ENCODE results near the gene SPPL3. TPM values are rescaled to one million over a fixed set of nuclear protein-coding genes. Genes with fewer than 3 reads are reported as not detected.

Gene SPPL3
- total and polyA plus RNA-seq, 10 donors = 9.0 to 76.9 (median 44.0) TPM

DNA sequence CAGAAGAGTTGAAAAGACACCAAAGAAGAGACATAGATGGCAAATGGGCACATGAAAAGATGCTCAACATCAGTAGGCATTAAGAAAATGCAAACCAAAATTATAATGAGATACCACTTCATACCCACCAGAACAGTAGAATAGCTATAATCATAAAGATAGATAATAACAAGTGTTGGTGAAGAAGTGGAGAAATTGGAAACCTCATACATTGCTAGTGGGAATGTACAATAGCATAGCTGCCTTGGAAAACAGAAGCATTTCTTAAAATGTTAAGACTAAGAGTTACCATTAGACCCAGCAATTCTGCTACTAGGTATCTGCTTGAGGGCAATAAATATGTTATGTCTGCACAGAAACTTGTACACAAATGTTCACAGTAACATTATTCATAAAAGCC is 99.7 kb downstream of the SPPL3 start:
- DNase-seq = no peak
- TF ChIP-seq POLR2A (IDR thresholded peaks at IDR 0.05) = no peak
- TF ChIP-seq, protein P1, sequence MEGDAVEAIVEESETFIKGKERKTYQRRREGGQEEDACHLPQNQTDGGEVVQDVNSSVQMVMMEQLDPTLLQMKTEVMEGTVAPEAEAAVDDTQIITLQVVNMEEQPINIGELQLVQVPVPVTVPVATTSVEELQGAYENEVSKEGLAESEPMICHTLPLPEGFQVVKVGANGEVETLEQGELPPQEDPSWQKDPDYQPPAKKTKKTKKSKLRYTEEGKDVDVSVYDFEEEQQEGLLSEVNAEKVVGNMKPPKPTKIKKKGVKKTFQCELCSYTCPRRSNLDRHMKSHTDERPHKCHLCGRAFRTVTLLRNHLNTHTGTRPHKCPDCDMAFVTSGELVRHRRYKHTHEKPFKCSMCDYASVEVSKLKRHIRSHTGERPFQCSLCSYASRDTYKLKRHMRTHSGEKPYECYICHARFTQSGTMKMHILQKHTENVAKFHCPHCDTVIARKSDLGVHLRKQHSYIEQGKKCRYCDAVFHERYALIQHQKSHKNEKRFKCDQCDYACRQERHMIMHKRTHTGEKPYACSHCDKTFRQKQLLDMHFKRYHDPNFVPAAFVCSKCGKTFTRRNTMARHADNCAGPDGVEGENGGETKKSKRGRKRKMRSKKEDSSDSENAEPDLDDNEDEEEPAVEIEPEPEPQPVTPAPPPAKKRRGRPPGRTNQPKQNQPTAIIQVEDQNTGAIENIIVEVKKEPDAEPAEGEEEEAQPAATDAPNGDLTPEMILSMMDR (IDR thresholded peaks at IDR 0.05 in 8 of 11, conservative IDR thresholded peaks at IDR 0.05 in 3 of 11) = no peak
- TF ChIP-seq POLR2AphosphoS5 (IDR thresholded peaks at IDR 0.05) = no peak
- H3K4me1 ChIP-seq = peaks cover 0 to 33% (median 19%) of the 10 kb centered on the region in 6 donors
- H3K27me3 ChIP-seq (replicated peaks in 1 of 7) = no peaks in the 10 kb centered on the region
- H3K4me3 ChIP-seq = no peak overlapping the region
- H3K36me3 ChIP-seq = peaks cover 0 to 25% (median 3%) of the 10 kb centered on the region in 6 donors
- intact Hi-C loops (cut with DNase I; ENCODE audit: low total_unique reads) = no loop called here
- H3K27ac ChIP-seq = no peak overlapping the region
- no peaks in the 10 kb centered on the region for H3K9me3 ChIP-seq

DNA sequence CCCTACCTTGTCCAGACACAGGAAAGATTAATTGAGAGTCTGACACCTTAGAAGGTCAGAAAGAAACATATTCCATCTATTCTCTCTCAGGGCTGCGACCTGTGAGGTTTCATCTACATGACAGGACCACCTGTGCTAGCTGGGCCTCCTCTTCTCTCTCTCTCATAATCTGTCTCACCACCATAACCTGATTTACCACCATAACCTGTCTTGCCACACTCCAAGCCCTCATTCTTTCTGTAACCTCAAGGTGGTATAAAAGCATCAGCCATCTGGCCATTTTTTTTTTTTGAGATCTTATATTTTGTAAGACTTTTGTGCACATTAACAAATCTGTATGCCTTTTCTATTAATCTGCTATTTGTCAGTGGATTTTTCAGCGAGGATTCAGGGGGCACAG is 103.0 kb downstream of the SPPL3 start:
- Histone ChIP-seq H3K27me3 (replicated peaks in 1 of 7) (no peaks in the 10 kb centered on the region), H3K27ac (no peak overlapping the region), H3K36me3 (peaks cover 0 to 9% (median 0%) of the 10 kb centered on the region in 6 donors), H3K4me3 (no peak overlapping the region), H3K9me3 (peaks cover 0 to 10% (median 8%) of the 10 kb centered on the region in 8 donors), H3K4me1 (peaks cover 0 to 45% (median 24%) of the 10 kb centered on the region in 6 donors)
- no peak for TF ChIP-seq POLR2A (IDR thresholded peaks at IDR 0.05)
- TF ChIP-seq POLR2AphosphoS5 (IDR thresholded peaks at IDR 0.05) = no peak
- TF ChIP-seq, protein P1 (IDR thresholded peaks at IDR 0.05 in 8 of 11, conservative IDR thresholded peaks at IDR 0.05 in 3 of 11) = no peak
- no peak for DNase-seq
- 92 to 98% (median 96%) methylated on average over 2 of the region's 2 CpGs for WGBS, 5 donors
- intact Hi-C loops (cut with DNase I; ENCODE audit: low total_unique reads) = no loop called here

DNA sequence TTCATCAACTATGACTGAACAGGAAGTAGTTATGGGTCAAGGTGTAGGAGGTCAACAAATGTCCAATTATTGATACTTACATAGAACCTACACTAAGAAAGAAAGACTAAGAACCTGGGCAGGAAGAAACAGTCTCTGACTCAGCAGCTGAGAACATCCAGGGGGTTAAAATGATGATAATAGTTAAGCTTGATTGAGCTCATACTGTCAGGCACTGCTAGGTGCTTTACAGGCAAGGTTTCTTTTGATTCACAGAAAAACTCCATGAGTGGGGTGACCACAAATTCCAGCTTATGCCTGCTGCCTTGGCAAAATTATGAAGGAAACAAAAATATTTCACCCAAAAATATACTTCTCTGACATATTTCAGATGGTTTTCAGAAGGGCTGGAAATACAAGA is 103.5 kb downstream of the SPPL3 start:
- Histone ChIP-seq H3K4me1 (peaks cover 0 to 45% (median 24%) of the 10 kb centered on the region in 6 donors), H3K9me3 (peaks cover 0 to 14% (median 12%) of the 10 kb centered on the region in 8 donors), H3K27me3 (replicated peaks in 1 of 7) (no peaks in the 10 kb centered on the region), H3K36me3 (peaks cover 0 to 14% (median 0%) of the 10 kb centered on the region in 6 donors), H3K4me3 (no peak overlapping the region), H3K27ac (no peak overlapping the region)
- no peak for DNase-seq
- no peak for TF ChIP-seq POLR2AphosphoS5 (IDR thresholded peaks at IDR 0.05)
- no peak for TF ChIP-seq POLR2A (IDR thresholded peaks at IDR 0.05)
- TF ChIP-seq, protein P1 (IDR thresholded peaks at IDR 0.05 in 8 of 11, conservative IDR thresholded peaks at IDR 0.05 in 3 of 11) = no peak
- intact Hi-C loops (cut with DNase I; ENCODE audit: low total_unique reads) = no loop called here

DNA sequence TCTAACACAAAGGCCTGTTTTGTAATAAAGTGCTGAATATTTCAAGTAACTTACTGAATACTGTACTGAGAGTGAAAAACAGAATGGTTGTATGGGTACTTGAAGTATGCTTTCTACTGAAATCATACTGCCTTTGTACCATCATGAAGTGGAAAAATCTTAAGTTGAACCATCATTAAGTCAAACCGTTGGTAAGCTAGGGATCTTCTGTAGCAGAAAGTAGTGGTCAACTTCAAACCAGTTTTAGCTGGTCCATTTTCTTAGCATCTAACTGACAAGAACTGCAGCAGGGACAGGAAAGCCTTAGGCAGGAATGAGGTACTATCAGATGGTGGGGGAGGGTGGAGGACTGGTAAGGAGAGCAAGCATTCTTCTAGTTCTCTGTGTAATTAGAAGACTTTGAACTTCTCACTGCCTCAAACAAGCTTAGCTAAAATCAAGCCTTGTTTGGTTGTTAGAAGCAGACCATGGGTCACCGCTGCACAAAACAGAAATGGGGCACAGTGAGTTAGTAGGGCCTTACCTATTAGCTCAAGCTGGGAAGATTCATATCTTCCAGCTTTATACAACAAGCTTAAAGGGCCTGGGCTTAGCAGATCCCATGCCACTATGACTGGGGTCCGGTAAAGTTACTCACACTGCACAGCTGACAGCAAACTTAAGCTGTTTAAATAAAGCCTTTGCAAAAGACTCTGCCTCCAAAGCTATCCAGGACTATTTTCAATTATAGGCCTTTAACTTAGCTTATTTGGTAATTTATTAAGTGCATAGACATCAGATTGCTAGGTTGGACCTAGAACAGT is 104.7 kb downstream of the SPPL3 start:
- H3K36me3 ChIP-seq = peaks cover 0 to 18% (median 0%) of the 10 kb centered on the region in 6 donors
- intact Hi-C loops (cut with DNase I; ENCODE audit: low total_unique reads) = no loop called here
- H3K4me1 ChIP-seq = peaks cover 0 to 45% (median 24%) of the 10 kb centered on the region in 6 donors
- TF ChIP-seq, protein P1 (IDR thresholded peaks at IDR 0.05 in 8 of 11, conservative IDR thresholded peaks at IDR 0.05 in 3 of 11) = no peak
- no peak for TF ChIP-seq POLR2A (IDR thresholded peaks at IDR 0.05)
- TF ChIP-seq POLR2AphosphoS5 (IDR thresholded peaks at IDR 0.05) = no peak
- DNase-seq = no peak
- H3K27me3 ChIP-seq (replicated peaks in 1 of 7) = no peaks in the 10 kb centered on the region
- H3K27ac ChIP-seq = no peak overlapping the region
- 63 to 93% (median 79%) methylated on average over 3 of the region's 3 CpGs for WGBS, 5 donors
- H3K9me3 ChIP-seq = peaks cover 0 to 27% (median 22%) of the 10 kb centered on the region in 8 donors
- no peak overlapping the region for H3K4me3 ChIP-seq
